HG03457 (cell line): Measurements from ENCODE around the gene PDLIM1.

Experiments
- ATAC-seq: cut with Tn5 transposase; IDR thresholded peaks from one replicate; pipeline ENCODE4 v1.9.1; 2021; ENCODE audit warnings: moderate number of reproducible peaks; ENCODE audit not compliant: unreplicated experiment

The PDLIM1 gene

DNA sequence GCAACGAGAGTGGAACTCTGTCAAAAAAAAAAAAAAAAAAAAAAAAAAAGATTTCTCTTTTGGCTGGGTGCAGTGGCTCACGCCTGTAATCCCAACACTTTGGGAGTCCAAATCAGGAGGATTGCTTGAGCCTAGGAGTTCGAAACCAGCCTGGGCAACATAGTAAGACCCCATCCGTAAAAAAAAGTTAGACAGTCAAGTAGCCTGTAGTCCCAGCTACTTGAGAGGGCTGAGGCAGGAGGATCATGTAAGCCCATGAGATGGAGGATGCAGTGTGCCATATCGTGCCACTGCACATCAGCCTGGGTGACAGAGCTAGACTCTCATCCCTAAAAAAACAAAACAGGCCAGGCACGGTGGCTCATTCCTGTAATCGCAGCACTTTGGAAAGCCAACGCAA, 25.2 kb downstream of the PDLIM1 start:
- no peak for ATAC-seq

DNA sequence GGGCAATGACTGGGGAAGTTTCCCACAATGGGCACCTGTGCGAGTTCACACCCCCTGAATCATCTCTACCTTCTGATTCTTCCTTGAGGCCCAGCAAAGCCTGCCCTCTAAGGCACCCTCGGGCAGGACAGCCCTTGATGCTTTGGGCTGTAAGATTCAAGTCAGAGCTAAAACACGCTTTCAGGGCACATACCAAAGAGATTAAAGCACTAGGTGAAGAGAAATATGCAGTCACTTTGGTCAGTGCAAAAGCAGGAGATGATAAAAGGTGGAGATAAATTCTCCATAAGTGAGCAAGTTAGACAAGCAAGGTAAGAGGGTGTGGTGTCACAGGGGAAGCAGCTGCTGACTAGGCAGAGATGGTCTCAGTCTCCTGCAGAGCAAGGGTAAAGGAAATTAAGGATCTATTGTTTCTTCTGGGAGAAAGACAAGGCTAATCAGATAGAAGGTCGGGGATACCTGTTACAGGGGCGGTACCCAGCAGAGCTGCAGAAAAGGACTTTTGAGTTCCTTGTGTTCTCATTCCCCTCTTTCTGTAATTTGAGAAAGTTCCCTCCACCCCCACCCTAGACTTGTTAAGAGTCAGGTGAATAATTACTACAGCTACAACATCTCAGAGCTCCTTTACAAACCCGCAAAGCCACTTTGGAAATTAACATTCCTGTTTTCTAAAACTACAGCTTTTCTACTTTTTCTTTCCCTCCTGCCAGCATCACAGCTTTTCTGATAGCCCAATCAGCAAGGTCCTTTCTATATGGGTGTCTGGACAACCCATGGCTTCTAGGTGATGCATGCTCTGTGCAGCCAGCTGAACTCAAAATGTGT, 26.4 kb downstream of the PDLIM1 start:
- ATAC-seq, result no peak

DNA sequence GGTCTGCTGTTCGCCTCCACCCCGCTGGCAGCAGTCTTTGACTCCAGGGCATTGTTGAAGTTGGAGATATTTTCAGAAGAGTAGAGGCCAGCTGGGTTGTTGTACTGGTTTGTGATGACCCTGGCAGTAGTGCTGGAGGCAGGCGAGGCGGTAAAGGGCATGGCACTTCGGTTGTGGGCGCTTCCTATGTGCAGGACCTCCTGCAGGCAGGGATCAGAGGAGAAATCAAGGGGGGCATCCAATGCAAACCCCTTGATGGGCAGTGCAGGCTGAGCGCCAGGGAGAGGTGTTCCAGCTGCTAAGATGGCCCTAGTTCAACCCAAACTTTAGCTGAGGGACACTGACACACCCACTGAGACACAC, 27.0 kb downstream of the PDLIM1 start:
- no peak for ATAC-seq

DNA sequence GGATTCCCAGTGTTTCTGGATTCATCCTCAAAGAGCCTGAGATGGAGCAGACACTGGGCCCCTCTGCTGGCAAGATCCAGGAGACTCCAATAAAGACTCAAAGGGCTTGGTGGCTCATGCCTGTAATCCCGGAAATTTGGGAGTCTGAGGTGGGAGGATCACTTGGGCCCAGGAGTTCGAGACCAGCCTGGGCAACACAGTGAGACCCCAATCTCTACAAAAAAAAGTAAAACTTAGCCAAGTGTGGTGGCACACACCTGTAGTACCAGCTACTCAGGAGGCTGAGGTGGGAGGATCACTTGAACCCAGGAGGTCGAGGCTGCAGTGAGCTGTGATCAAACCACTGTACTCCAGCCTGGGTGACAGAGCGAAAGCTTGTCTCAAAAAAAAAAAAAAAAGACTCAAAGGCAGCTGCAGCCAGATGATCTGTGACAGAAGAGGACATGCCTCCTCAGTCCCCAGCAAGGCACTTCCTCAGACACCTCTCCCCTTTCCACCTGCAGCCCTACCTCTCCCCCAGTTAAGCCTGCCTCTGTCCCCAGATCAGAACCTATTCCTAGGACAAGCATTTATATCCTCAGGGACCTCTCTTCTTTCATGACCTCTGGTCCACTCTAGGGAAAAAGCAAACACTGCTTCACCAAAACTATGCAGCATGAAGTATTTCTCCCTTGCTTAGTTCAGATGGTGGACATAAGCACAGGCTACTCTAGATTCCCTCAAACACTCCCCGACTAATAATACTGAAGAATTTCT, 27.9 kb downstream of the PDLIM1 start:
- no peak for ATAC-seq

DNA sequence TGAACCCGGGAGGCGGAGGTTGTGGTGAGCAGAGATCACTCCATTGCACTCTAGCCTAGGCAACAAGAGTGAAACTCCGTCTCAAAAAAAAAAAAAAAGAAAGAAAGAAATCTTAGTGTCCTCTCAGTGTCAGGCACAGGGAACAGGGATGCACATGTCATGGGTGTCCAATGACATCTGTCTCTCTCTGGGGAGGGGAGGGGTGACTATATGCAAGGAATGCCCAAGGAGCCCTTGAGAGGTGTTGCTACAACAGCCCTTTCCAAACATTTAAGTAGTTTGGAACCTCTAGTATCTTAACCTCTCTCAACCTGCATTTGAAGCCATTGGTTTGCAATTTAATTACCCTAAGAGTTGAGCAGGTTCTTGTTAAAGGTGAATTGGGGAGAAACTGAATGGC, 28.9 kb downstream of the PDLIM1 start:
- ATAC-seq, result no peak

DNA sequence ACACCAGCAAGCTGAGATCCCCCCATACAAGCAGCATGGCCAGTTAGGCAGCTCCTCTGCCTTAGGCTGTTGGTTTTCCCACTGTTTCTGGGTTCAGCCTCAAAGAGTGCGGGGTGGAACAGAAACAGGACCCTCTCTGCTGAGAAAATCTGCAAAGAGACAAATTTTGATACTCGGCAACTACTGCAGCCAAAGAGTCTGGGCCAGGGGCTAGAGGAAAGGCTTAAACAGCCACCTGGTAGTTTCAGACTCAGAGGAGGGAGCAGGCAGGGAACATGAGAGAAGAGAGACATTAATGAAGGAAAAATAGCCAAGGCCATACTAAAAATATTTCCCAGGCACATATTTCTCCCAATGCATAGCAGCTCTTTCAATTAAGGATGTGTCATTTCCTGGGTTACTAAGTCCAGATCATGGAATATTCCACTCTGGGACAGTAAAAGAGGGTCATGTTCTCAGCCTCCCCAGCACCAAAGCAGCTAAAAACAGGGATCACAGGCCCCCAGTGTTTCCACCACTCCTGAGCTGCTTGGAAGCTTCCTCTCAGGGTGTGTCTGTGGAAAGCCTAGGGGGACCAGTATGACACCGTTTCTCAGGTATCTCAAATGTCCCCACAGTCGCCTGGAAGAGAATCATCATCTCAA, 29.8 kb downstream of the PDLIM1 start:
- no peak for ATAC-seq

DNA sequence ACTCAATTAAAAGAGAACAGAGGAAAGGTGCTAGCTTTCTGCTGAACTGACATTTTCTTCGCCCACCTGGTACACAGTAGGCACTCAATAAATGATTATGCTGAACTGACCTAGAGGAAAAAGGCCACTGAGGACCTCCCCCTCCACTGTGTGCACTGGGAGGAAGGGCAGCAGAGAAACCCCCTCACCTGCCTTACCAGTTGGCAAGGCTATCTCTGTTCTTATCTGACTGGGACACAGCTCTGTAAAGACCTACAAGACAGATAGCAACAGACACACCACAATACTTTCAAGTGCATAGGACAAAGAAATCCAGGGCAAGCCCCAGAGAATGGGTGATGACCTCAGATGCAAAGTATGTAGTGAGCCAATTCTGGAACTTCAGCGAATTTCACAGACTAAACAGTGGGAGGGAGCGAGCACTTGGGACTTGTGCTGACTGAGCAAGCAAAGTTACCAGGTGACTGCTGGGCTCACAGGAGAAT, 30.4 kb downstream of the PDLIM1 start:
- no peak for ATAC-seq

DNA sequence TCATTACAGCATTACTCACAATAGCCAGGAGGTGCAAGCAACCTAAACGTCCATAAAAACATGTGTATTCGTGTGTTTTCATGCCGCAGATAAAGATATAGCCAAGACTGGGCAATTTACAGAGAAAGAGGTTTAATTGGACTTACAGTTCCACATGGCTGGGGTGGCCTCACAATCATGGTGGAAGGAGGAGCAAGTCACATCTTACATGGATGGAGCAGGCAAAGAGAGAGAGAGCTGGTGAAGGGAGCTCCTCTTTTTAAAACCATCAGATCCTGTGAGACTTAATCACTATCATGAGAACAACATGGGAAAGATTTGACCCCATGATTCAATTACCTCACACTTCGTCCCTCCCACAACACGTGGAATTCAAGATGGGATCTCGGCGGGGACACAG, 33.0 kb downstream of the PDLIM1 start:
- no peak for ATAC-seq

DNA sequence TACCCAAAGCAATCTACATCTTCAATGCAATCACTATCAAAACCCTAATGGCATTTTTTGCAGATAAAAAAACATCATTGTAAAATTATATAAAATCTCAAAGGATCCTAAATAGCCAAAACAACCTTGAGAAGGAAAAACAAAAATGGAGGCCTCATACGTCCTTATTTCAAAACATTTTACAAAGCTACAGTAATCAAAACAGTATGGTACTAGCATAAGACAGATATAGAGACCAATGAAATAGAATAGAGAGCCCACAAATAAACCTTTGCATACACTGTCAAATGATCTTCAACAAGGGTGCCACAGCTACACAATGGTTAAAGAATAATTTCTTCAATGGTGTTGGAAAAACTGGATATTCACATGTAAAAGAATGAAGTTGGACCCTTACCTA, 34.5 kb downstream of the PDLIM1 start:
- no peak for ATAC-seq

DNA sequence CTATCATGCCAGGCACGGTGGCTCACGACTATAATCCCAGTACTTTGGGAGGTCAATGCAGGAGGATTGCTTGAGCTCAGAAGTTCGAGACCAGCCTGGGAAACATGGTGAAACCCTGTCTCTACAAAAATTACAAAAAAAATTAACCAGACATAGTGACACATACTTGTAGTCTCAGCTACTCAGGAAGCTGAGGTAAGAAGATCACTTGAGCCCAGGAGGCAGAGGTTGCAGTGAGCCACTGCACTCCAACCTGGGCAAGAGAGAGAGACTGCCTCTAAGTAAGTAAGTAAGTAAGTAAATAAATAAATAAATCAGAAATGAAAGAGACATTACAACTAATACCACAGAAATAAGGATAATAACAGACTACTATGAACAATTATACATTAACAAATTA, 36.2 kb downstream of the PDLIM1 start:
- ATAC-seq, result no peak

DNA sequence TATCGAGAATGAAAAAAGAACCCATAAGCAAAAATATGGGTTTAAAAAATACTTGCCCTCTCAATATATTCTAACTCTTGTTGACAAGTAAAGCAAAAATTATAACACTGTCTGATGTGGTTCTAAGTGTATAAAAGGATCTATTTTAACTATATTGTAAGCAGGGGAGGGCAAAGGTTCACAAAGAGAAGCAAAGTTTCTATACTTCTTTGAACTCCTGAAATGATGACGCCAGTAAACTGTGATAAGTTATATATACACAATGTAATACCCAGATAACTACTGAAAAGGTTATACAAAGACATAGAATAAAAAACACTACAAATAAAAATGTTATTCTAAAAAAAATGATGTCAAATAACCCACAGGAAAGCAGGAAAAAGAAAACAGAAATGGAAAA, 37.1 kb downstream of the PDLIM1 start:
- ATAC-seq, result no peak

DNA sequence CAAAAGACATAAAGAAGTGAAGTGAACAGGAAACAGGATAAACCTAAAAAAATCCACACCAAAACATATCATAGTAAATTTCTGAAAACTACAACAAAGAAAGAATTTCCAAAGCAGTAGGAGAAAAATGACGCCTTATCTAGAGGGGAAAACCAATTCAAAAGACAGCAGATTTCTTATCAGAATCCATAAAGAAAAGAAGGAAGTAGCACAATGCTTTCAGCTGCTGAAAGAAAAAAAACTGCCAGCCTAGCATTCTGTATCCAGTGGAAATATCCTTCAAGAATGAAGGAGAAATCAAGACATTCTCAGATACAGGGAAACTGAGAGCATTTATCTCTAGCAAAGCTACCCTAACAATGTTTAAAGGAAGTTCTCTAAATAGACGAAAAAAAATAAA, 37.8 kb downstream of the PDLIM1 start:
- ATAC-seq, result no peak

DNA sequence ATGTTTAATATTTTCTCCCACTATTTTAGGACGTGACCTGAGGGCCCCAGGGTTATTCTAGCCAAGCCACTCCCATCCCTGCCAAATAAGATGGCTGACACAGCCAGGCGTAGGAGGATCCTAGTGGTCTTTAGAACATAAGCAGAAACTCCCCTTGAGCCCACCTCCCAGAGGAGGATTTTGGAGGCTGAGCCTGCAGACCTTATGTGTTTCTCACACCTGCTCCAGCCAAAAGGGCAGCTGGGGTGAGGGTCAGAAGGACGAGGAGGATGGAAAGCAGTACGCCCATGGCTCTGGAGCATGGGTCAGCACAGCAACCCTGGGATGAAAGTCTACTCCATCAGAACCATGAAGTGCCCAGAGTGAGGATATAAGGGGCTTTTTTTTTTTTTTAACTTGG, 39.9 kb downstream of the PDLIM1 start:
- no peak for ATAC-seq

DNA sequence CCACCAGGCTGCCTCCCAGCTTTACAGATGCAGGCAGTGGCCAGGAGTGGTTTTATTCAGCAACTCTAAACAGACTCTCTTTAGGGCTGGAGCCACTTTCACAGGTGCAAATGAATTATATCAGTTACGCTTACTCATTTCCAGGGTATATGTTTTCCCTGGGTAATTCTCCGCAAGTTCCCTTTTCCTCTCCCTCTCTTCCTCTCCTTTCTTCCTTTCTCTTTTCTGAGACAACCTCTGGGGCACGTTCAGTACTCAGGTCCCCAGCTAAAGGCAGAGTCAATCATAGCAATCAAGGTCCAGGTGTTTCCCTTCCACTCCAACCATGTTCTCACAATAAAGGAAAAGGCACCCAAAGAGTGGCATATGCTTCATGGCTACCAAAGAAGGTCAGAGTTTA, 41.3 kb downstream of the PDLIM1 start:
- ATAC-seq, result no peak

DNA sequence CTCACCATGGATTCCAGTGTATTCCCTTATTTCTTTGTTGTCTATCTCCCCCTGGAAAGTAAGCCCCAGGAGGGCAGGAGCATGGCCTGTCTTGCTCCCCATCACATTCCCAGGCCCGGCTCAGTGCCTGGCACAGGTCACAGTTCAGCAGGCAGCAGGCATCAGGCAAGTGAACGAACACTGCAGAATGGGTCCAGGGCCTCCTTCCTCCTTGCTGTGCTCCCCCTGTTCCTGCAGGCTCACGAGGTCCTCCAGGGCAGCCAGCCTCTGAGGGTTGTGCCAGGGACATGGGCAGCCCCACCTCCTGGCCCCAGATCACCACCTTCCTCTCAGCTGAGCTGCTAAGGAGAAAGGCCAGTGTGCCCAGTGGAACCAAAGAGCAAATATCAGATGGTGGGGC, 41.8 kb downstream of the PDLIM1 start:
- no peak for ATAC-seq

DNA sequence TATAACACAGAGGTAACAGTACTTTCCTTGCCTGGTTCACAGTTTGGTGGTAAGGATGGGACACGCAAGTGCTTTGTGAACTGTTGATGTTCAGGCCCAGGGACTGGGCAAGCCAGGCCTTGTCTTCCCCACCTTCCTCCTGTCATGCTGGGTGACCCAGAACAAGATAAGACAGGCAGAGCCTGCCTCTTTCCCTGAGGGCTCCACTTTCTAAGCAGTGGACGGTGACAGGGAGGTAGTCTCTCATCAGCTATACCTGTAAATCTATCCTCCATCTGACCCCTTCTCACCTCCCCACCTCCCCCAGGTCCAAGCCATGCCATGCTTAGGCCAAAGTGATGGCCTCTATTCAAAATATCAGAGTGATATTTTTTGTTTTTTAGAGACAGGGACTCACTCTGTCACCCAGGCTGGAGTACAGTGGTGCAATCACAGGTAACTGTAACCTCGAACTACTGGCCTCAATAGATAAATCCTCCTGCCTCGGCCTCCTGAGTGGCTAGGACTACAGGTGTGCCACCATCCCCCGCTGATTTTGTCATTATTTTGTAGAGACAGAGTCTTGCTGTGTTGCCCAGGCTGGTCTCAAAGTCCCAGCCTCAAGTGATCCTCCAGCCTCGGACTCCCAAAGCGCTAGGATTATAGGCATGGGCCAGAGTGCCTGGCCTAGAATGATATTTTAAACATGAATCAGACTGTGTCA, 42.8 kb downstream of the PDLIM1 start:
- no peak for ATAC-seq

DNA sequence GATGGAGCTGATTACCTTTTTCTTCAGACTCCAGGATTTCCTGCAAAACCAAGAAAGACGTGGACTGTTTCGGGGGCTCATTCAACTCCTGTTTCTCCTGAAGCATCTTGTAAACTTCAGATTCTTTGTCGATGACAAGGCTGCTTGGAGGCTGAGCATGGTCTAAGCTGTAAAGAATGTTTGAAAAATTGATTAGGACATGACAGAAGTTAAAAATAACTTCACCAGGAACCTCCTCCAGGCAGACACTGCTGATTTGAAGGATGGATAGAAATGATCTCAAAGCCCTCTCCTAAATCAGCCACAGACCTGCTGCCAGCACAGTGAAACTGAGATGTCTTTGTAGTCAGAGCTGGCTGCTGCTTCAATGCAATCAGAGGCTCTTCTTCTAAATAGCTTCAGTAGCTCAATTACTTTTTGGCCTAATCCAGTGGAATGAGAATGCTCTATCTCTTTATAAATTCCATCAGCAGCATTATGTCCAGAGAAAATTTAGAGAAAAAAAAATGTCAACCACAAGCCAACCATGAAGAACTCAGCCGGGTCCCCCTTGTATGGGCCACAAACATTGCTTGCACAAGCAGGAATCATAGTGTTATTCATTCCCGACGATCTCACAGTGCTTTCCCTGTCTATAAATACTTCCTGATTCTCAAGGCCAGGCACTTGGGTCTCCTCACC, 43.5 kb downstream of the PDLIM1 start:
- no peak for ATAC-seq

DNA sequence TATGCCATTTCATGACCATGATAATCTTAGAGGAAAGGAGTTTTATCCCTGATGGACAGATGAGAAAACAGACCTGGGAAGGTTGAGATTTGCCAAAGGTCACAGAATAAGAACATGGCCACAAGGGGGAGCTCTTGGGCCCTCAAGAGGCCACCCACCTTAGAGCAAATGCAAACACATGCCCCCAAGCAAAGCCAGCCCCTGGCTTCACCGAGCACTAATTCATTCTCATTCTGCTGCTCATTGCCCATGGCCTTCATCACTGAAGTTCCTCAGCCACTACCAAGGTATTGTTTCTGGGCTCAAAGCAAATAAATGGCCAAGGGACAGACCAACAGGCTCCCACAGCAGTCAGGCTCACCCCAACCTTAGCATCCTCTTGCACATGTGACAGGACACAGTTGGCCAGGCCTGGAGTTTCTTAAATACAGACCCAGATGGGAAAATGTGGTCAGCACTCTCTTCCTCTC, 44.2 kb downstream of the PDLIM1 start:
- no peak for ATAC-seq

DNA sequence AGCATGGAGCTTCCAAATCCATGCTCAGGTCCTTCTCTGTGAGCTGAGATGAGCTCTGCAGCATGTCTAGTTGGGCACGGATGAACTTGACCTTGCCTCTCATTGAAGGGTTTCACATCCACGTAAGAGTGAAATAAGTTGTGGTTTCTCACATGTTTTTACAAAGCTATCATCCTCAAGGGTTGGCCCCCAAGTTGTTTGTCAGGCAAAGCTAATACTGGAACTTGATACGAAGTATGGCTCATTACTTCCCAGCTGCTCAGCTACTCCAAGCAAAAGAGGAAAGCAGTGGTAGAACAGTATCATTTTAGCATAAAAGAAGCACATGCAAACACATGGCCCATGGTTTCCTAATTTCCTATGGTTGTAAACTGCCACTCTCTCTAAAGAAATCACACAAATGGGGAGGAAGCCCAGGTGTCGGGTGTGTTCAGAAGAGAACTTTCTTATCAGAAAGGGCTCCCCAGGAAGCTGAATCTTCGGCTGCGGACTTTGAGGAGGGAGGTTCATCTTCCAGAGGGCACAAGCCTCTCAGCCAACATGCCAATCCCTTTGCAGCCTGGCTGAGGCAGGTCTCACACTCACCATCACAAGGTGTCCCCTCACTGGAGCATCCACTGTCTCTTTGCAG, 45.3 kb downstream of the PDLIM1 start:
- ATAC-seq, result peak; percentile 77

DNA sequence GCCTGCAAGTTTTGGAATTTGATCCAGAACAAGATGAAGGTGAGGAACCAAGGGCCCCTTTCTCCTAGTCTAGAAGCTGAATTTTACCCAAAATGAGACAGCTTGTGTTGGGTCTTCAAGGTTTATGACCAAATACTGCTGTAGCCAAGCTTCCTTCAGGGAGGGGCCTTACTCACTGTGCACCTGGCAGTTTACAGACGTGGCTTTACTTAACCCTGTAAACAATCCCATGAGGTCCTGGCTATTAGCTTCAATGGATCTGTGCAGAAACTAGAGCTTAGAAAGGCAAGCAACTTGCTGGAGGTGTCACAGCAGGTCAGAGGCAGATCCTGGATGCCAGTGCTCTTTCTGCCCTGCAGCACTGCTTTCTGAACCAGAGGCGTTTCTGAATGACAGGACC, 46.7 kb downstream of the PDLIM1 start:
- ATAC-seq, result no peak
